GM12801 (cell line): ENCODE measurements around the gene KIAA0753.

Experiments
- CTCF ChIP-seq: IDR thresholded peaks from one replicate; pipeline ENCODE4 v1.5.1; 2011; ENCODE audit warnings: control low read depth; ENCODE audit not compliant: insufficient read length; ENCODE audit errors: extremely low read depth

Gene KIAA0753

GRCh38 chr17:6641247-6641863, 844 bp upstream of the KIAA0753 start:
- TF ChIP-seq CTCF = no peak

- no peak for TF ChIP-seq CTCF
Observed at GRCh38 chr17:6639586-6640535, 650 bp downstream of the KIAA0753 start.

GRCh38 chr17:6639014-6639585, 1.4 kb downstream of the KIAA0753 start:
- TF ChIP-seq CTCF = no peak

GRCh38 chr17:6638046-6638908, 2.2 kb downstream of the KIAA0753 start:
- no peak for TF ChIP-seq CTCF

- no peak for TF ChIP-seq CTCF
Observed at GRCh38 chr17:6637458-6637840, 3.1 kb downstream of the KIAA0753 start.

- TF ChIP-seq CTCF = no peak
Observed at GRCh38 chr17:6636616-6637457, 3.7 kb downstream of the KIAA0753 start.
